ENCODE data around the gene BCL11A.

BCL11A gene

GRCh38 chr2:60406192-60406591 lies 147.3 kb downstream of the BCL11A start:
- Histone ChIP-seq H3K4me3 (replicated peaks; ENCODE audit: low read depth, low read length) (no peak overlapping the region), H3K27me3 (replicated peaks; ENCODE audit: control insufficient read depth, insufficient read depth, low read length) (no peaks in the 10 kb centered on the region), H3K36me3 (ENCODE audit: control insufficient read depth, insufficient read depth, low read length) (no peaks in the 10 kb centered on the region)
- no peak for DNase-seq (ENCODE audit: extremely low read depth, insufficient read length)
- no peak for TF ChIP-seq CTCF (IDR thresholded peaks at IDR 0.05; ENCODE audit: insufficient read depth, low read length, poor library complexity, severe bottlenecking)

- DNase-seq (ENCODE audit: extremely low read depth, insufficient read length): no peak
- Histone ChIP-seq H3K36me3 (ENCODE audit: control insufficient read depth, insufficient read depth, low read length) (no peaks in the 10 kb centered on the region), H3K27me3 (replicated peaks; ENCODE audit: control insufficient read depth, insufficient read depth, low read length) (no peaks in the 10 kb centered on the region), H3K4me3 (replicated peaks; ENCODE audit: low read depth, low read length) (no peak overlapping the region)
- no peak for TF ChIP-seq CTCF (IDR thresholded peaks at IDR 0.05; ENCODE audit: insufficient read depth, low read length, poor library complexity, severe bottlenecking)
Observed at GRCh38 chr2:60405271-60405919, 148.1 kb downstream of the BCL11A start.

Measured in GM06990 (cell line).